NCI-H1417 (cell line): ENCODE data around the gene POU4F1.
"Not testable (repeated sequence)": the region's sequence is repeated elsewhere in the genome, so short reads cannot be mapped to it uniquely, and the experiment has no call there.

Experiments
- DNase-seq, 3 experiments: peaks; one replicate each; lab custom pipeline; 2025; lab: John Stamatoyannopoulos, UW

POU4F1 gene, protein sequence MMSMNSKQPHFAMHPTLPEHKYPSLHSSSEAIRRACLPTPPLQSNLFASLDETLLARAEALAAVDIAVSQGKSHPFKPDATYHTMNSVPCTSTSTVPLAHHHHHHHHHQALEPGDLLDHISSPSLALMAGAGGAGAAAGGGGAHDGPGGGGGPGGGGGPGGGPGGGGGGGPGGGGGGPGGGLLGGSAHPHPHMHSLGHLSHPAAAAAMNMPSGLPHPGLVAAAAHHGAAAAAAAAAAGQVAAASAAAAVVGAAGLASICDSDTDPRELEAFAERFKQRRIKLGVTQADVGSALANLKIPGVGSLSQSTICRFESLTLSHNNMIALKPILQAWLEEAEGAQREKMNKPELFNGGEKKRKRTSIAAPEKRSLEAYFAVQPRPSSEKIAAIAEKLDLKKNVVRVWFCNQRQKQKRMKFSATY

DNA sequence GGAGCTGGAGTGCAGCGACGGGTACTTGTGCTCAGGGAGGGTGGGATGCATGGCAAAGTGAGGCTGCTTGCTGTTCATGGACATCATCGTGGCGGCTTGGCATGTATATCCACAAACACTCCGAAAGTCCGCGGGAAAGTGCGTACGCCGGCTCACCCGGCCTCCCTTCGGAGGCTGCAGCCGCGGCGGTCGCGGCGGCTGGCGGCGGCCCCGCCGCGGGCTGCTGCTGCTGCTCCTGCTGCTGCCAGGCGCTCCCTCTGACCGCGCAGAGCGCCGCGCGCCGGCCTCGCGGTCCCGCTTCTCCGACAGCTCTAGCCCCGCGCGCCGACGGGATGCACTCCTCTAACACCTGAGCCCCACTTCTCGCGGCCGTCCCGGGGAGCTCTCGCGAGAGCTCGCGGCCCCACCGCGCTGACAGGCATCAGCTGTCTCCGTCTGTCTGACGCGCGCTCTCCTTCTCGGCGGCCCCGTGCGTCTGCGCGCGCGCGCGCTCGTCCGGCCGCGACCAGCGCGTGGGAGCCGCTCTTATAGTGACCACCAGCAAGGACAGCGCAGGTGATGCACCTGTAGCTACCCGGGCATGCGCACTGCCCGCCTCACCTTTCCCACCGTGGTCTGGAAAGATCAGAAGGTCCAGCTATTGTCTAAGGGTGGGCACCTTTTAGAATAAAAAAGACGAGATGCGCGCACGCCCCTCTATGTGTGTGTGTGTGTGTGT, at the start of gene POU4F1:
Gene POU4F1, minus strand, starts transcription at position 313 of the 718 bp plus-strand sequence. Its CDS starts 226 bp downstream, at position 87.
- DNase-seq, result peak; percentile 97 to 98 (median 97)

DNA sequence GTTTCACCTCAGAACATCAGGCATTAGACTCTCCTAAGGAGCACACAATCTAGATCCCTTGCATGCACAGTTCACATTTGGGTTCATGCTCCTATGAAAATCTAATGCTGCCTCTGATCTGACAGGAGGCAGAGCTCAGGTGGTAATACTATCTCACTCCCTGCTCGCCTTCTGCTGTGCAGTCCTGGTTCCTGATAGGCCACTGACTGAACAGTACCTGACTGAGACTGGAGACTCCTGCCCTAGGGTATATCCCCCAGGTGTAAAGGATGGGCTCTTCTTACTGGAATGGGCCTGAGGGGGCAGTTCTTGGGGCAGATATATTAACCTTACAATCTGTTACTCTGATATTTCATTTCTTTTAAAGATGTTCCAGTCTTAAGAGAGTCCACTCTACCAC, 49.3 kb upstream of the POU4F1 start:
- no peak for DNase-seq

DNA sequence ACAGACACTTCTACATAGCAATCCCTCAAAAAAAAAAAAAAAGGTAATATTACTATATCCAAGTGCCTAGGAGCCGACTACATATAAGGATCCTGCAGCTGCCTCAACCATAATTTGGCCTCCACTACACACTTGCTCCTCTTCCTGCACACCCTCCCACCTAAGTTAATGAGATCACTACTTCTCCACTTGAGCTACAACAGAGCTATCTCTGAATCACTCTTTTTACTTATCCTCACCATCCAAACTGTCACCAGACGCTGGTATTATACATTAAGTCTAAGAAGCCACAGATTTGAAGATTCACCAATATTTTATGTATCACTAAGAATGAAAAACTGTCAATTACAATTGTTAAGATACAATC, 47.3 kb upstream of the POU4F1 start:
- DNase-seq, result no peak

DNA sequence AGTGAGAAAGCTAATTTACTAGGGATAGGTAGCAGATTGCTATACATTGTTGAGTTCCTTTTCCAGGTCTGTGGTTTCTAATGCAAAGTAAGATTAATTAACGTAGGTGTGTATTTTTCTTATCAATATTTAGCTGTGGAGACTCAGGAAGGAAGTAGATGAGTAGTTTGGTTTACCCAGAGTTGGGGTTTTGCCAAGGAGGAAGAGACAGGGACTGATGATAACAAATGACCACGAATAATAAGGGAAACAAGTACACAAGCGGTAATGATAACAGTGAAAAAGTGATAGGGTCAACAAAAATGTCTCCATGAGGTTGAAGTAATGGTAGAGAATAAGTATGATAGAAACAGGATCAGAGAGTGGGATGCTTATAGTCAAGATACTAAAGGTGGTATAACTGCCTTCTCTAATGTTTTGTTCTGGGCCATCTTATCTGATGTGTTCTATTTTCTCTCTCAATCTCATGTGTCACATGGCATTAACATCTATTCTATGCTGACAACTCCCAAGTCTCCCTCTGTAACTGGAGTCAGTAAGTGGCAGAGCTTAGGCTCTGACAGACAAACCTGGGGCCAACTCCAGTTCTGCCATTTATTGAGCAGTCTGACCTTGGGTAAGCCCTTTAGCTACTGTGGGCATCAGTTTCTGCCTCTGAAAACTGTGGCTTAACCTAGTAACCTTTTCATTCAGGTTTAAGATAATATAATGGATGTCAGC, 46.8 kb upstream of the POU4F1 start:
- no peak for DNase-seq

DNA sequence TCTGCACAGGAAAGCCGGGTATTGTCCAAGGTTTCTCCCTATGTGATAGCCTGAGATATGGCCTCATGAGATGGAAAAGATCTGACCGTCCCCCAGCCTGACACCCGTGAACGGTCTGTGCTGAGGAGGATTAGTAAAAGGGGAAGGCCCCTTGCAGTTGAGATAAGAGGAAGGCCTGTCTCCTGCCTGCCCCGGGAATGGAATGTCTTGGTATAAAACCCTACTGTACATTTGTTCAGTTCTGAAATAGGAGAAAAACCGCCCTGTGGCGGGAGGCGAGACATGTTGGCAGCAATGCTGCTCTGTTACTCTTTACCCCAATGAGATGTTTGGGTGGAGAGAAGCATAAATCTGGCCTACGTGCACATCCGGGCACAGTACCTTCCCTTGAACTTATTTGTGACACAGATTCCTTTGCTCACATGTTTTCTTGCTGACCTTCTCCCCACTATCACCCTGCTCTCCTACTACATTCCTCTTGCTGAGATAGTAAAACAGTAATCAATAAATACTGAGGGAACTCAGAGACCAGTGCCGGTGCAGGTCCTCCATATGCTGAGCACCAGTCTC, 43.8 kb upstream of the POU4F1 start:
- not testable (repeated sequence) for DNase-seq

DNA sequence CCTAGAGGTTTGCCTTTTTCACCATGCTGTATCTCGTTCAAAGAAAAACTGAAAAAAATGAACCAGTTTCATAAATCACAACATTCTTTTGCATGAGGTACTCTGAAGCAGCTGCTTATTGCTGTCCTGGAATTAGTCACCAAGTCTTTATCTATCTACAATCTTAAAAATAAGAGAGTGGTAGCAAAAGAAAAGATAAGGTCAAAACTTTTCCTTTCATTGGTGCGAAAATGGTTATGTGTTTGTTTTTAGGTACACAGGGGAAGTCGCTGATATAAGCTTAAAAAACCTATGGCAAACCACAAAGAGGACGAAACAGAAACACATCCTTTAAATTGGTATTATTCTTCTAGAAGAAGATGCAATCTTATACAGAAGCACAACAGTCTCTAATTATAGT, 34.9 kb upstream of the POU4F1 start:
- DNase-seq, result no peak

DNA sequence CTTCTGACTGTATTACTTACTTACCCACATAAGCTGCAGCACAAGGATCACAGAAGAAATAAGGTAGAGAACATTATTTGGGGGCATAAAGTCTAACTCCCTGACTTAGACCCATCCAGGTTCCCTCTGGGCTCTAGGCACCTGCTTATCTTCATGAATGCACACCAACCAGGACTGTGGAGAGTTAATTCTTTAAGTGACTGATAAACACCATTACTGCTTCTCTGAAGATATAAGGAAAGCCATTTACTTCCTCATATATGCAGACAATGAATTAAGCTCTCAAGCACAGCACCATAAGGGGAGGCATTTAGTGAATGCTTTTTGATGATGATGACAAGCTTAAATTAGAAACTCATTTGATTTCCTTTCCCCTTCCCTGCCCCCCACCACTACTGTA, 33.1 kb upstream of the POU4F1 start:
- DNase-seq, result no peak

DNA sequence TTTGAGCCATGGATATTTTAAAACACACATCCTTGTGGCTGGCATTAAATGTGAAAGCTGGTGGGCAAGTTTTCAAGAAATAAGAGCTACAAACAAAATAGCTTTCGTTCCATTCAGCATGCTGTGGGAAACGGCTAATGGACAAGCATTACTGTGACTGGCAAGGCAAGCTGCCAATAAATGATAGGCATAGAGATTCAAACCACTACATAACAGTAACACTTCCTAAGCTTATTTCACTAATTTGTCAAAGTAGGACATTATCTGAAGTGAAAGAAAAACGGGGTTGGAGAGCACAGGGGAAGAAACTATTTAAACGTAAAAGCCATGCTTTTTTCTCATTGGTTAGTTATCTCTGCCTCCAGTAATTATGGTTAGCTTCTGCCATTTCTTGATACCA, 29.6 kb upstream of the POU4F1 start:
- no peak for DNase-seq

DNA sequence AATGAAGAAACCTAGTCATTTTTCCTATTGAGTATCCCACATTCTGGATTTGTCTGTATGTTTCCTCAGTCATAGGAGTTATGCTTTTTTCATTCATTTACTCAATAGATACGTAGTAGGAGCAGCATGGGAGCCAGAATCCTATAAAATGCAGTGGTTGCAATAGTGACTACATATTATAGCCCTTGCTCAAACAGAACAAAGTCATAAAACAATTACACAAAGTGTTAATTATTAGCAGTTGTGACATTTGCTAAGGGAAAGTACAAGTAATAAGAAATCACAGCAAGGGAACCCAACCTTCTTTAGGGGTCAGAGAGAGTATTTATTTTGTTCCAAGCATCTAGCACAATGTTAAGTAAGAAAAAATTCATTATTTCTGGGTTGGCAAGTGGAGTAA, 27.7 kb upstream of the POU4F1 start:
- no peak for DNase-seq

DNA sequence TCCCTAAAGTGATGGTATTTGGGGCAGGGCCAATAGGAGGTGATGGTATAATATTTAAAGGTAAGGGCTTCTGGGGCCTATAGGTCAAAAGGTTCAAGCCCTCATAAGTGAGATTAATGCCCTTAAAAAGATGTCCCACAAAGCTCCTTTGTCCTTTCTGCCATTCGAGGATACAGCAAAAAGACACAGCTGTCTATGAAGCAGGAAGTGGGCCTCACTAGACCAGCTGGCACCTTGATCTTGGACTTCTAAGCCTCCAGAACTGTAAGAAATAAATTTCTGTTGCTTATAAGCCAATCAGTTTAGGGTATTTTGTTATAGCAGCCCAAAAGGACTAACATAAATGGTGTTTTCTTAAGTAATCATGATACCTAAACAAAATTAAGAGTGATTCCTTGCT, 27.2 kb upstream of the POU4F1 start:
- DNase-seq, result no peak

DNA sequence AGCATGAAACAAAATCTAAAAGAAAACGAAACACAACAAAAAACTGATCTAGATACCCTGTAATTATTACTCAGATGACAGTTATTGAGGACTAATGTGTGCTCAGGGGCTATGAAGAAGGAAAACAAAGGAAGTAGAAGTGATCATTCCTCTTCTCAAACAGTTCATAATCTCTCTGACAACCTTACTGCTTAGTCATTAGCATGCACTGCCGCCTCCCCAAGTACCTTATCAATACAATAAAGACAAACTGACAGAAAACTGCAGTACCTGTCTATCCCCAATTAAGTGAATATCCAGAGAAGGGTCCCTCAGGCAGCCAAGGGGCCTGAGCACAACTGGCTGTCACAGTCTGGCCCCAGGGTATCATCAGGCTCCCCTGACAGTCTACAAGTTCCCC, 22.0 kb upstream of the POU4F1 start:
- DNase-seq, result peak in 2 of 3 experiments; percentile 27 to 71

DNA sequence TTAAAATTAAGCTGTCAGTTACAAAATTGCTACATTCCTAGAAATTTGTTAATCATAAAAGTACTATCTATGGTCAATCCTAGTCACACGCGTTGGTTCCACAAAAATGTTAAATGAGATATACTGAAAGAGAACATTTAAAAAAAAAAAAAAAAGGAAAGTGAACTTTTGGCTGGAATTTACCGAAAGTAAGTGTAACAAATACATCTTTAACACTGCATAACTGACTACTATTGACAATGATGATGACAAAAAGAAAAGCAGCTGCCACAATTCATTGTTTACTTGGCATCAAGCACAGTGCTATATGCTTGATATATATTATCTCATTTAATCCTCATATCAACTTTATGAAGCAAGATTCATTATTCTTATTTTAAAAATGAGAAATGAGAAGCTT, 19.8 kb upstream of the POU4F1 start:
- no peak for DNase-seq

DNA sequence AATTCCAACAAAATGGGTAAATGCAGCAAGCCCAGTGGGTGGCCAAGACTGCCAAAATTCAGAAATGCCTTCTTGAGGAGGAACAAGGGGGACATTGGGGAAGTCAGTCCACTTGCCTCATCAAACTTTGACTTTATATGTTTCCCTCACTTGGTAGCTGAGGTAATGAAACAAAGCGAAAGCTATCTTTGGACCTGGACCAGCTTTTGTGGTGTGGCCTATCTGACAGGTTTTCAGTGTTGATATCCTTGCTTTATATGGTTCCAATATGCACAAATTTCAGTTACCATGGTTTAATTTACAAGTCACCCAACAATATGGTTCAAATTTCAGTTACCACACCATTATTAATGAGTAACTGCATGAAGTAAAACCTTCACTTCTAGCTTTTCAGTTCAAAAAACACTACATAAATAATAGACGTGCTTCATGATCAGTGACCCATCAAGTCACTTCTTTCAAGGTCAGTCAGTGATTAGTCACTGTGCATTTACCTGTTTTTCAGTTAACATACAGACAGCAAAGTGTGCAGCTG, 17.7 kb upstream of the POU4F1 start:
- DNase-seq, result no peak

DNA sequence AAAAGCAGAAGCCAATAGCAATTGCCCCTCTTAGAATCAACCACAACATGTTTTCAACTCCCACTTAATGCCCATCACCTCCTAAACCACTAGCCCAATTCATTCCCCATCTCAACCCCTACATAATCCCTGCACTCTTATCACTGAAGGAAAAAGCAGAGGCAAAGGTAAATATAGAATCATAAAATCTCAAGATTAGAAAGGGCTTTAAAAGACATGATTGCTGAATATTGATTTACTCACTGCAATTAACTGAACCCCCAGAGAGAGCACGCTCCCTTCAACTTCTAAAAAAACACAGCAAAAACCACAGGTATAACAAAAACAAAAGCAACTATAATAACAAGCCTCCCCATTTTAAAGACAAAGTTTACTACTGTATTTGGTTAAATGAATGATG, 15.1 kb upstream of the POU4F1 start:
- peak in 2 of 3 experiments; percentile 8 to 56 for DNase-seq

DNA sequence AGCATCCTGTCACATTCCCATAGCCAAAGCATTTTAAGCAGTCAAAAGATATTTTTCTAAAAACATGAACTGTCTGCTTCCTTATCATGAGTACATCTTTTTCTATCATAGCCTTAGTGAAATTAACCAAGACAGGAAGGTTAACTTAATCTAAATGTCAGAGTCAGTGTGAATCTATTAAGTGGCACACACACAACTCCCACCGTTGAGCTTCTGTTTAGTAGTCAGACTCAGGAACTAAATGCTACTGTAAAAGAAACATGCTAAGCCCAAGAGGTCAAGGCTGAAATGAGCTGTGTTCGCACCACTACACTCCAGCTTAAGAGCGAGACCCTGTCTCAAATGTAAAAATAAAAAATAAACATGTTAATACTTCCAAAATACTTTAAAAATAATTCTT, 7.7 kb upstream of the POU4F1 start:
- no peak for DNase-seq

DNA sequence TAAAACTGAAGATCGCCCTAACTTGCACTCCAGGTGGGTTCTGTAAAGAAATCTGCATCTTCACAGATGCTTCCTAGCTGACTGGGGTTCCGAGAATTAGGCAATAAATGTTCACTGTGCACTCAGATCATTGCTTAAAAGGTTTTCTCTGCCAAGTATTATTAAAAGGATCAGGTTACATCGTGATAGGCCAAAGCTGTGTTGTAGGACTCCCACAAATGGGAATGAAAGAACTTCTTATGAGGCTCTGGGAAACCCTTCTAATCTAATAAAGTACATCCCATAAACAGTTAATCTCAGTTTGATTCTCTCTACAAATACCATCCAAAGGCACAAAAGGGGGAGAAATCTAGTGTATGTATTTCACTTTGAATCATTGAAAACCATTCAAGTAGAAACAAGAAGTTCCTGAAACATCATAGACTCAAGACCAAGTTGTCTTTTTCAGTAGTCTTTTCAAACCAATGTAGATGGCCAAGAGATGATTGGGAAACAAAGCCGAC, 7.1 kb upstream of the POU4F1 start:
- peak in 2 of 3 experiments; percentile 29 to 49 for DNase-seq

DNA sequence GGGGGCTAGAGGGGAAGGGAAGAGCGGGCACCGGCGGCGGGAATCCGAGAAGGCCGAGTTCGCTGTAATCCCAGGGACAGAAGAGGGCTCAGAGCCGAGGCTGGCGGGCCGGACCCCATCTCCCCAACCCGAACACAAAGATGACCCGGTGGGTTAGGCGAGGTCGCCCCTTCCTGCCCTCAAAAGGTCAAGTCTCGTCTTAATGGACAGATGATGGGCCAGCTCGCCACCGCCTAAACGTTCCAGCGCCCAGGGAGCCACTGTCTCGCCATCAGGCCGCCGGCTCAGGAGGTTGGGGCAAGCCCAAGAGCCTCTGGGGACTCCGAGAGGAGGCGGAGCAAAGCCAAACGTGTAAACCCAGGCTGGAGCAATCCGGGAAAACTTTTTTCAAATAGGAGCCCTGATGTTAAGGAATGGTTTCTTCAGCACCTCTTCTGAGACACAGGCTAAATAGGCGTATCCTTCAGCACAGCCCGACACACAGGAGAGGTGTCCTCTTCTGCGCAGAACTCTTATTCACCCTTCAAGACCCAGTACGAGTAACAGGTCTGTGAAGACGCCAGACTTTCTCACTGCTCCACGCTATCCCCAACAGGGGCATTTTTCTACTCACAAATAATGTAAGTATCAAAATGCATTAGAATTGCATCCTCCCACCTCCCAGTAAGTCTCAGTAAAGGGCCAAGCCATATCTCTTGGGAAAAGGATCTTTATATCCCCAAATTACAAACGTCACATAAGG, 6.3 kb upstream of the POU4F1 start:
- DNase-seq, result peak in 1 of 3 experiments; percentile 82

DNA sequence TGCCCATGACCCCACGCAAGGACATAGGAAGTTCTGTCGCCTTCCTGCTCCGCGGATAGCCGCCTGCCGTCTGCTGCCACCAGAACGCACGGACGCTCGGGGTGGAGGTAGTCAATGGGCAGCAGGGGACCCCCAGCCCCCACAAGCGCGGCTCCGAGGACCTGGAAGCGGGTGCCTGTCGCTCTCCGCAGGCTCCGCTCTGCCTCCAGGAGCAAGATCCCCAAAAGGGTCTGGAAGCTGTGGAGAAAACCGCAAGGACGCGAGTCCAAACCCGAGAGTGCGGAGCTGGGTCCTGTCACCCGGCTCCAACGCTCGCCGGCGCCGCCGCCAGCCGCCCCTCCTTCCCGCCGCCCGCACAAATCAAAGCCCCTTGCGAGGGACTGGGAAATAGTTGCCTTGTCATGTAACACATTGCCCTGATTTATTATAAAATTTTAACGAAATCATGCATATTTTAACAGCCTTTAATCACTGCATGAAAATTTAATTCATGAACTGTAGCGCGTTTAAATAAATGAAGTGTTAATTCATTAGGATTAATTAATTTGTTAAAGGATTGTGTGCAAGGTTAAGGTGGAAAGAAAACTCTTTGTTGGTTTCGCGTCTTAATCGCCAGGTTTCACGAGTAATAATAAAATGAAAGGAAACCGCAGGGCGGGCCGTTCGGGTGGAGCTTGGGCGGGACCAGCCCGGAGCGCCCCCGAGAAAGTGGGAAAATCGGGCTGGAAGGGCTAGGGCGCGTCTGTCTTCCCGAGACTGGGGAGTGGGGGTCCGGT, 5.5 kb upstream of the POU4F1 start:
- peak in 2 of 3 experiments; percentile 29 to 33 for DNase-seq

DNA sequence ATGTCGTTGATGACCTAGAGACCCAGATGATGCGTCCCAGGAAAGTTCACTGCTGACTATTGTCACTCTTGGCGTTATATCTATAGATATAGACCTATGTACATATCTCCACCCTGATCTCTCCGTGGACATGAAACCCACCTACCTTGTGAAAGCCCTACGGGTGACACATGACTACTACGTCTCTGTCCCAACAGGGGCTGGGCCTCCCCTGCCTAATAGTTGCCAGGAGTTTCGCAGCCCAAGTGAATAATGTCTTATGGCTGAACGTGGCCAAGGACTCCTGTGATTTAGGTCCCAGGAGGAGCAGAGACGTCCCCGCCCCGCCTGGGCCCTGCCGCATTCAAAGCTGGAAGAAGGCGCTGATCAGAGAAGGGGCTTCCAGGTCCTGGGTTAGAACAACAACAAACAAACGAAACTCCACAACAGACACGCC, 4.9 kb upstream of the POU4F1 start:
- no peak for DNase-seq
